Muscle of leg (tissue), 11 donors: ENCODE measurements around the gene ABTB1. TPM values are rescaled to one million over a fixed set of nuclear protein-coding genes. Genes with fewer than 3 reads are reported as not detected.

Experiments
- DNase-seq: peaks from one replicate; pipeline ENCODE4 v3.0.0; 2013
- H3K27ac ChIP-seq: one replicate; pipeline ENCODE4 v1.5.1; 2013; ENCODE audit warnings: mild to moderate bottlenecking, low read length, control low read depth
- H3K27me3 ChIP-seq: one replicate; pipeline ENCODE4 v1.6.1; 2013; ENCODE audit warnings: low read length; ENCODE audit not compliant: control insufficient read depth, insufficient read depth
- H3K36me3 ChIP-seq: one replicate; pipeline ENCODE4 v1.6.1; 2013; ENCODE audit warnings: low read length; ENCODE audit not compliant: control insufficient read depth, insufficient read depth
- H3K4me1 ChIP-seq: one replicate; pipeline ENCODE4 v1.6.1; 2013; ENCODE audit warnings: low read length; ENCODE audit not compliant: control insufficient read depth, insufficient read depth
- H3K4me3 ChIP-seq: one replicate; pipeline ENCODE4 v1.5.1; 2013; ENCODE audit warnings: low read length, control low read depth
- H3K9me3 ChIP-seq: replicated peaks from 2 replicates; pipeline ENCODE4 v1.6.1; 2013; ENCODE audit warnings: low read depth, low read length; ENCODE audit not compliant: control insufficient read depth
- WGBS: methylation state at CpG from one replicate; pipeline ENCODE4 v1.1.5; 2013; ENCODE audit warnings: missing lambda C conversion rate; ENCODE audit not compliant: insufficient coverage; 5-methylcytosine and 5-hydroxymethylcytosine counted together
- polyA plus RNA-seq, 8 donors: library from polyadenylated mRNA; unstranded; fragments of 120-200 nt; gene quantifications; one replicate each; pipeline versions ENCODE4 v1.2.1 to v1.2.3, GENCODE V29; 2013; ENCODE audit warnings: inconsistent platforms in 1 of 8, low replicate concordance in 1 of 8; ENCODE audit not compliant: insufficient read length in 8 of 8, insufficient read depth in 1 of 8
- total RNA-seq: library from RNA; stranded (reverse); fragments of 120-200 nt; gene quantifications from one replicate; pipeline ENCODE4 v1.2.4, GENCODE V29; 2013

The ABTB1 gene
- total and polyA plus RNA-seq, 9 donors: 5.1 to 19.6 (median 13.7) TPM

DNA sequence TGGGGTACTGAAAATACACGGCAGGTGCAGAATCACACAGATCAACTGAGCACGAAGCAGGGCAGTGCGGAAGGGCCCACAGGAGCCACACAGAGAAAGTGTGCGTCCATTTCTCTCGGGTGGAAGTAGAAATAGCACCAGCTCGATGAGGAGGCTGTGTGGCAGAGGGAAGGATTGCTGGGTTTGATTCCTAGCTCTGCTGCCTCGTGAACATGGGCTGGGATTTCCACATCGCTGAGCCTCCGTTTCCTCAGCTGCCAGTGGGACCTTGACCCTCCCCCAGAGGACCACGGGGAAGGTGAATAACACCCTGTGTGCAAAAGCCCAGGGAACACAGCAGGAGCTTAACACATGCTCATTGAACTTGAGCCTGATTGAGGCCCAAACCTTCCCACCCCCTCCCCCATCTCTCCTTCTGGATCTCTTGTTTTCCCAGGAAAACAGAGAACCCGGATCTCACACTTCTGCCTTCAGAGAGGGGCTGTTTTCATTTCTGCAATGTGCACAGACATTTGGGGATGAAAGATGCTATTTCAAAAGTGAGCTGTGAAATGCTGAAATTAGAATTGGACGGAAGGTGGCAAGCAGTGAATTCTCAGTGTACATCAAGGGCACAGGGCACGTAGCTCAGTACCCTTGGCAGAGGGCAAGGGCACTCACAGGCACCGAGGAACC, 38.4 kb downstream of the ABTB1 start:
- Histone ChIP-seq H3K27me3 (no peaks in the 10 kb centered on the region), H3K27ac (no peak overlapping the region), H3K9me3 (no peaks in the 10 kb centered on the region), H3K36me3 (peaks cover 10% of the 10 kb centered on the region), H3K4me3 (no peak overlapping the region), H3K4me1 (peaks cover 52% of the 10 kb centered on the region)
- 66% methylated on average over 13 of the region's 14 CpGs for WGBS
- DNase-seq: no peak

- WGBS: 87% methylated on average over 11 of the region's 14 CpGs
- peaks cover 53% of the 10 kb centered on the region for H3K4me1 ChIP-seq
- H3K9me3 ChIP-seq: no peaks in the 10 kb centered on the region
- H3K36me3 ChIP-seq: peaks cover 10% of the 10 kb centered on the region
- H3K4me3 ChIP-seq: no peak overlapping the region
- no peaks in the 10 kb centered on the region for H3K27me3 ChIP-seq
- DNase-seq: no peak
- no peak overlapping the region for H3K27ac ChIP-seq
Measured at GRCh38 chr3:127711896-127712295, 39.1 kb downstream of the ABTB1 start.

DNA sequence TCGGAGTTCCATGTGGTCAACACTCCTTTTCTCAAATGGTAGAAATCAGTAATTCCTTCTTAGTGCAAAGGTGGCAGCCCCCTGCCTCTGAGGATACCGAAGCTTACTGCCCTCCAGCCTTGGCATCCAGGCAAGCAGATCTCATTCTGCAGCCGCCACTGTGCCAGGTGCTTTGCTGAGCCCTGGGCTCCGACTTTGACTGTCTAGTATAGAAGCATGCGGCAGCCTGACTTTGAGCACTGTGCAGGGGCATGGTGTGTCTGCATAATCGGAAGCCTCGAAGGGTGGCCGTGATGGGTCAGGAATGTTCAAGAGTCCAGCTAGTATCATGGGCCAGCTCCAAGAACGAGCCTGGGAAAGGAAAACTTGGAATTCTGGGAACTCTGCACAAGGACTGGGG, 39.7 kb downstream of the ABTB1 start:
- WGBS: 75% methylated on average over 9 of the region's 9 CpGs
- Histone ChIP-seq H3K4me3 (no peak overlapping the region), H3K27ac (peak overlapping the region; percentile 82), H3K27me3 (no peaks in the 10 kb centered on the region), H3K9me3 (no peaks in the 10 kb centered on the region), H3K4me1 (peaks cover 55% of the 10 kb centered on the region), H3K36me3 (peaks cover 10% of the 10 kb centered on the region)
- DNase-seq: no peak

DNA sequence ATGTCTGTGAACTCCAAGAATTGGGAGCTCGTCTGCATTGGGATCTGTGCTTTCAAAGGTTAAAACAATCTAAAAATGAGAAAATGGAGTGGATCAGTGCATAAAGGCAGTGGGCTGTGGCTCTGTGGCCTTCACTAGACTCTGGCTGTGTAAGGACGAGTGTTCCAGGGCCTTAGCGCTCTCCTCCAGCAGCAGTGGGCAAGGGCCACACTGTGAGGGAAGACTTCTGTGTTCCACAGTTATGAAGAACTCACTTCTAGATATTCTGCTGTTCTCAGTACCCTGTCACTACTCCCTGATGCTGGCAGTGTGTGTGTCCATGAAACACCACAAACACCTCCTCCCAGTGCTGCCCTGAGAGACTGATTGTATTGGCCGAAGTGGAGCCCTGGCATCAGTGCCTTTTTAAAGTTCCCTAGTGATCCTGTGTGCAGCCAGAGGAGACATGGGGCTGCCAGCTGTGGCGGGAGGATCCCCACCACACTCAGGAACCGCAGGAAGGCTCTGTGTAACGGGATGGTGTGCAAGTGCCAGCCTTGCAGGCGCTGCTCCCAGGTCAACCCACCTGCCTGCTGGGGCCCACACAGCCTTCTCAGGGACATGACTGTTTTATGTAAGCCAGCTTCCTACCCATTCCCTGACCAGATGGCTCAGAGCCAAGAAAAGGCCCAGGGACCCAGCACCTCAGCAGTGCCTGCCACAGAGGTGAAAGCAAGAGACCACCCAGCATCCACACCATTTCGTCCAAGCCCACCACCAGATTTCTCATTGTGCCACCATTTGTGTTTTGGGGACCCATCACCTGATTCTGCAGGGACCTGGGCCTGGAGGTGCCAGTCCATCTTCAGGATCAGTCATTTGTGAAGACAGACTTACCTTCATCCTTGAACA, 40.4 kb downstream of the ABTB1 start:
- peaks cover 56% of the 10 kb centered on the region for H3K4me1 ChIP-seq
- peaks cover 10% of the 10 kb centered on the region for H3K36me3 ChIP-seq
- no peaks in the 10 kb centered on the region for H3K9me3 ChIP-seq
- no peaks in the 10 kb centered on the region for H3K27me3 ChIP-seq
- peak overlapping the region; percentile 82 for H3K27ac ChIP-seq
- WGBS: 62% methylated on average over 5 of the region's 9 CpGs
- H3K4me3 ChIP-seq: no peak overlapping the region
- no peak for DNase-seq

GRCh38 chr3:127714125-127714571, 41.4 kb downstream of the ABTB1 start:
- Histone ChIP-seq H3K4me1 (peaks cover 55% of the 10 kb centered on the region), H3K9me3 (no peaks in the 10 kb centered on the region), H3K36me3 (peaks cover 13% of the 10 kb centered on the region), H3K4me3 (no peak overlapping the region), H3K27ac (peak overlapping the region; percentile 82), H3K27me3 (no peaks in the 10 kb centered on the region)
- WGBS: 72% methylated on average over 7 of the region's 10 CpGs
- peak; percentile 59 for DNase-seq

DNA sequence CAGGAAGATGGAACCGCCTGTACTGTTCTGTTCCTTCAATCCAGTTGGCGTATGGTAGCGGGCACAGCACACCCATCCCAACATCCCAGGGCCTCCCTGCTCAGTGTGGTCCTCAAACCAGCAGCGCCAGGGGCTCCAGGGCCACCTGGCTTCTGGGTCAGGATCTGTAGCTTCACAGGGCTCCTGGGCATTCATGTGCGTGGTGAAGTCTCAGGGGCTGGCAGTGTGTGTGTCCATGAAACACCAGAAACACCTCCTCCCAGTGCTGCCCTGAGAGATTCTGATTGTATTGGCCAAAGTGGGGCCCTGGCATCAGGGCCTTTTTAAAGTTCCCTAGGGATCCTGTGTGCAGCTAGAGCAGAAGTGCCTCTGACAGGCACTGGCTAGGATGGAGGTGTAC, 42.1 kb downstream of the ABTB1 start:
- WGBS: 97% methylated on average over 5 of the region's 5 CpGs
- no peaks in the 10 kb centered on the region for H3K27me3 ChIP-seq
- H3K4me1 ChIP-seq: peaks cover 55% of the 10 kb centered on the region
- no peak for DNase-seq
- no peaks in the 10 kb centered on the region for H3K9me3 ChIP-seq
- peak overlapping the region; percentile 55 for H3K27ac ChIP-seq
- H3K36me3 ChIP-seq: peaks cover 12% of the 10 kb centered on the region
- H3K4me3 ChIP-seq: no peak overlapping the region

DNA sequence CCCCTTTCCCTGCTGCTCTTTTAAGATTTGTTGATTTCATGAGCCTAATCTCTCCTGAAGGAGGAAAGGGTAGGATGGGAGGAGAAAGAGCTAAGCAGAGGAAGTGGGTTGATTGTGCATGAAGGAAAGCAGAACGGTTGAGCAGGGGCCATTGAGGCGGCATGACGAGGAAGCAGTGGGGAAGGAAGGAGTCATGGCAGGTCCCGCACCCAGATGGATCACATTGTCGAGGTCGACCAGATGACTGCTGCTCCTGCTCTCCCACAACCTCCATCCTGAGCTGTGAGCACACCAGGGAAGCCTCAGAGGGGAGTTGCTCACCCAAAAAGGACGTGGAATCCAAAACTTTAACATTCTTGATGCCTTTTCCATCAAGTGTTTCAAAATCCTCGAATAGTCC, 42.8 kb downstream of the ABTB1 start:
- Histone ChIP-seq H3K4me1 (peaks cover 53% of the 10 kb centered on the region), H3K4me3 (no peak overlapping the region), H3K36me3 (peaks cover 11% of the 10 kb centered on the region), H3K27me3 (no peaks in the 10 kb centered on the region), H3K9me3 (no peaks in the 10 kb centered on the region), H3K27ac (peak overlapping the region; percentile 8)
- no peak for DNase-seq
- 69% methylated on average over 6 of the region's 8 CpGs for WGBS

DNA sequence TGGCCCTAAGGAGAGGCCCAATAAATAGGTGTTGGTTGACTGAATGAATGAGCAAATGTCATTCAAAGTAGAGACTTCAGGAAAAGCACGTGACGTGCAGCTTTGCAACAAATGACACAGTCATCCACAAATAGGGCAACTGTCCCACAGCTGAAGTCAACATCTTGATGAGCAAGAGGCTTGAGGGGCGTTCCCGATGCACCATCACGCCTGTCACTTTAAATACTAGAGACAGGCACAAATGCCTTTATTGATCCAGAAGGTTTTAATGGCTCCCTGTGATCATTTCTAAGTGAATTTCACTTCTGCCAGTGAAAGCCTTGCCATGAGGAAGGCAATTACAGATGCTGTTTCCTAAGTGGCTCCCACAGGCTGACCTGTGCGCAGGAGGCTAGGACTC, 43.6 kb downstream of the ABTB1 start:
- Histone ChIP-seq H3K27ac (no peak overlapping the region), H3K27me3 (no peaks in the 10 kb centered on the region), H3K9me3 (no peaks in the 10 kb centered on the region), H3K4me3 (no peak overlapping the region), H3K36me3 (peaks cover 17% of the 10 kb centered on the region), H3K4me1 (peaks cover 50% of the 10 kb centered on the region)
- WGBS: 94% methylated on average over 5 of the region's 6 CpGs
- DNase-seq: no peak

DNA sequence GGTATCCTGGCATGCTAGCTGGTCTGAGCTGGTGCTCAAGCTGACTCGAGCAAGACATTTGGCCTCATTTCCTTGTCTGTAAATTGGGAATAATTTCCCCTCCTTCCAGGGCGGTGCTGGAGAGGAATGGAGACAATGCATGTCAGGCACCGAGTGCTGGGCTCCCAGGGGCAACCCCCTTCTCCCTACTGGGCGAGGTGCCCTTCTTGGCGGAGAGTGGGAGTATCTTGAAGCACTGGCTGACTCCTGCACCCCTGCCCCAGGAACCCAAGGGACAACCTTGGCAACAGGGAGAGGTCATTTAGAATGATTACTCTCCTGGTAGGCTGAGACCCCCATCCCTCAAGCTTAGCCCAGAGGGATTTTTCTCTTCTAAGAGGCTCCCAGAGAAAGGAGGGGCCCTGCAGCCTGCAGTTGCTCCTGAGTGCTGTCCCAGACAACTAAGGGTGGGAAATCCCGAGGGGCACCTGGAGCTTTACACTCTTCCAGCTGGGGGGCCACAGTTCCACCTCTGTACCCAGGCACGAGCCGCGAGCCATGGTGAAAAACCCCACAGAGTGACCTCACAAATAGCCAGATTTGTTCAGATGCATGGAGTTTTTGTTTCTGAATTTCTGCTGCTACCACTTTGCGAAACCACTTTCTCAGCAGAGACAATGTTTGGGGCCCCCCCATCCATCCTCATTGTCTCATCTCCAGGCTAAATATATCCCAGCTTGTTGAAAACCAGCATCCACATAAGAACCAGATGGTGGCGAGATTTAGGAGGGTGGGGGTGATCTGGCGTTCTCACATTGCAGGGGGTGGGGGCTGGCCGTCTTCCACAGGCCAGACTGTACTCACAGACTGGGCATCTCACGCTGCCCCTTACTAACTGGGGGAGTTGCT, 44.8 kb downstream of the ABTB1 start:
- Histone ChIP-seq H3K9me3 (no peaks in the 10 kb centered on the region), H3K27ac (no peak overlapping the region), H3K4me1 (peaks cover 50% of the 10 kb centered on the region), H3K36me3 (peaks cover 17% of the 10 kb centered on the region), H3K4me3 (no peak overlapping the region), H3K27me3 (no peaks in the 10 kb centered on the region)
- WGBS: 55% methylated on average over 7 of the region's 14 CpGs
- DNase-seq: peak; percentile 50
